IMR-90 (cell line): Measurements from ENCODE around the gene DAAM1. TPM values are rescaled to one million over a fixed set of nuclear protein-coding genes. Genes with fewer than 3 reads are reported as not detected.

Source experiments
- ATAC-seq: fragments of 200-7000 bp; cut with Tn5 transposase; 2 replicates; pipeline ENCODE4 v1.9.1; 2020; ENCODE audit warnings: low read depth, mild to moderate bottlenecking, moderate library complexity
- BruUV-seq: library from RNA; stranded (reverse); fragments of 400-500 nt; replicated peaks from 2 replicates; lab custom pipeline; 2021; lab: Mats Ljungman, UMichigan
- CTCF ChIA-PET: fragments of 300-600 bp; formaldehyde crosslinking; extraction: SDS; loops from one replicate; lab custom pipeline; 2021; ENCODE audit warnings: antibody characterized with exemption; lab: Yijun Ruan, JAX
- POLR2A ChIA-PET: fragments of 300-600 bp; sonication (Branson Sonifier 250); formaldehyde crosslinking; loops from one replicate; lab custom pipeline; 2022; ENCODE audit warnings: antibody characterized with exemption; ENCODE audit not compliant: unreplicated experiment; lab: Charles Lee
- DNase-seq: peaks from one replicate; pipeline ENCODE4 v3.0.0; 2013
- H2AFZ ChIP-seq: replicated peaks from 2 replicates; pipeline ENCODE3; 2013; ENCODE audit warnings: low read length, mild to moderate bottlenecking; ENCODE audit not compliant: poor library complexity
- H2AK5ac ChIP-seq: 2 replicates; pipeline ENCODE4 v1.6.1; 2013; ENCODE audit warnings: low read depth, low read length, inconsistent platforms
- H2AK9ac ChIP-seq: replicated peaks from 2 replicates; pipeline ENCODE3; 2013; ENCODE audit warnings: mild to moderate bottlenecking, low read depth, low read length, moderate library complexity; ENCODE audit not compliant: poor library complexity
- H2BK120ac ChIP-seq: 2 replicates; pipeline ENCODE4 v1.6.1; 2013; ENCODE audit warnings: low read depth, low read length, inconsistent platforms
- H2BK15ac ChIP-seq: 3 replicates; pipeline ENCODE4 v1.6.1; 2013; ENCODE audit warnings: low read depth, low read length, inconsistent platforms
- H2BK20ac ChIP-seq: 2 replicates; pipeline ENCODE4 v1.6.1; 2013; ENCODE audit warnings: low read depth, mild to moderate bottlenecking, inconsistent platforms, low read length, moderate library complexity
- H2BK5ac ChIP-seq: 2 replicates; pipeline ENCODE4 v1.6.1; 2013; ENCODE audit warnings: mild to moderate bottlenecking, low read depth, low read length, inconsistent platforms; ENCODE audit not compliant: poor library complexity, severe bottlenecking
- H3K14ac ChIP-seq: replicated peaks from 2 replicates; pipeline ENCODE4 v1.6.1; 2013; ENCODE audit warnings: low read depth, low read length, inconsistent platforms
- H3K18ac ChIP-seq: 2 replicates; pipeline ENCODE4 v1.6.1; 2013; ENCODE audit warnings: low read depth, low read length, control low read depth
- H3K23ac ChIP-seq: 2 replicates; pipeline ENCODE4 v1.6.1; 2013; ENCODE audit warnings: low read depth, low read length, inconsistent platforms
- H3K27ac ChIP-seq: 2 replicates; pipeline ENCODE4 v1.5.1; 2013; ENCODE audit warnings: mild to moderate bottlenecking, control low read depth, low read length; ENCODE audit not compliant: insufficient read depth
- H3K27me3 ChIP-seq: 2 replicates; pipeline ENCODE4 v1.6.1; 2013; ENCODE audit warnings: low read length; ENCODE audit not compliant: control insufficient read depth, insufficient read depth
- H3K36me3 ChIP-seq: 2 replicates; pipeline ENCODE4 v1.6.1; 2013; ENCODE audit warnings: low read length, mixed read lengths; ENCODE audit not compliant: control insufficient read depth, insufficient read depth
- H3K4ac ChIP-seq: 2 replicates; pipeline ENCODE4 v1.6.1; 2013; ENCODE audit warnings: low read depth, low read length, inconsistent platforms
- H3K4me1 ChIP-seq: 2 replicates; pipeline ENCODE4 v1.6.1; 2013; ENCODE audit warnings: low read length, mixed read lengths; ENCODE audit not compliant: control insufficient read depth, insufficient read depth
- H3K4me2 ChIP-seq: 2 replicates; pipeline ENCODE4 v1.6.1; 2013; ENCODE audit warnings: low read depth, mild to moderate bottlenecking, control low read depth, low read length, moderate library complexity
- H3K4me3 ChIP-seq: 2 replicates; pipeline ENCODE4 v1.5.1; 2013; ENCODE audit warnings: low read depth, mild to moderate bottlenecking, control low read depth, low read length, moderate library complexity; ENCODE audit not compliant: insufficient read depth
- H3K56ac ChIP-seq: 2 replicates; pipeline ENCODE4 v1.6.1; 2013; ENCODE audit warnings: low read length, inconsistent platforms; ENCODE audit not compliant: insufficient read depth; ENCODE audit errors: extremely low read depth
- H3K79me1 ChIP-seq, 2 experiments: 2 replicates each; pipeline ENCODE4 v1.6.1; 2013; ENCODE audit warnings: low read length in 2 of 2, inconsistent platforms in 1 of 2, low read depth in 1 of 2
- H3K9ac ChIP-seq: 2 replicates; pipeline ENCODE4 v1.6.1; 2013; ENCODE audit warnings: low read depth, low read length, control low read depth
- H3K9me1 ChIP-seq: 2 replicates; pipeline ENCODE4 v1.6.1; 2013; ENCODE audit warnings: low read length, inconsistent platforms; ENCODE audit not compliant: insufficient read depth
- H3K9me3 ChIP-seq: 2 replicates; pipeline ENCODE4 v1.6.1; 2013; ENCODE audit warnings: low read length; ENCODE audit not compliant: control insufficient read depth, insufficient read depth
- H4K20me1 ChIP-seq: 2 replicates; pipeline ENCODE4 v1.6.1; 2013; ENCODE audit warnings: low read length, inconsistent platforms; ENCODE audit not compliant: insufficient read depth
- H4K5ac ChIP-seq: 2 replicates; pipeline ENCODE4 v1.6.1; 2013; ENCODE audit warnings: mild to moderate bottlenecking, low read depth, low read length, control low read depth
- H4K8ac ChIP-seq, 2 experiments: 2 replicates each; pipeline ENCODE4 v1.6.1; 2013; ENCODE audit warnings: low read depth in 2 of 2, low read length in 2 of 2, control low read depth in 1 of 2, inconsistent platforms in 1 of 2
- H4K91ac ChIP-seq: 2 replicates; pipeline ENCODE4 v1.6.1; 2013; ENCODE audit warnings: low read depth, low read length, inconsistent platforms; ENCODE audit not compliant: insufficient read depth
- BHLHE40 ChIP-seq: fragments of 150-350 bp; IDR thresholded peaks from 2 replicates; pipeline ENCODE4 v1.6.1; 2016; ENCODE audit warnings: mild to moderate bottlenecking, low read depth, low read length
- CEBPB ChIP-seq: IDR thresholded peaks from 2 replicates; pipeline ENCODE4 v1.6.1; 2012; ENCODE audit warnings: low read depth, low read length, improper control_type of control experiment
- CHD1 ChIP-seq: IDR thresholded peaks from 2 replicates; pipeline ENCODE4 v1.6.1; 2012; ENCODE audit warnings: low read depth, low read length, improper control_type of control experiment
- FOS ChIP-seq: fragments of 150-350 bp; IDR thresholded peaks from 2 replicates; pipeline ENCODE4 v1.6.1; 2016; ENCODE audit warnings: low read depth, low read length
- MAFK ChIP-seq: IDR thresholded peaks from 2 replicates; pipeline ENCODE4 v1.6.1; 2012; ENCODE audit warnings: low read depth, low read length, improper control_type of control experiment
- MAZ ChIP-seq: IDR thresholded peaks from 2 replicates; pipeline ENCODE4 v1.6.1; 2012; ENCODE audit warnings: low read depth, mild to moderate bottlenecking, low read length, improper control_type of control experiment, moderate library complexity, borderline replicate concordance
- MXI1 ChIP-seq: IDR thresholded peaks from 2 replicates; pipeline ENCODE4 v1.6.1; 2012; ENCODE audit warnings: low read depth, mild to moderate bottlenecking, low read length, moderate library complexity, borderline replicate concordance
- NFE2L2 ChIP-seq: fragments of 150-350 bp; IDR thresholded peaks from 2 replicates; pipeline ENCODE4 v1.6.1; 2016; ENCODE audit warnings: low read depth, mild to moderate bottlenecking, low read length
- POLR2A ChIP-seq: IDR thresholded peaks from 2 replicates; pipeline ENCODE4 v1.6.1; 2012; ENCODE audit warnings: mild to moderate bottlenecking, low read depth, low read length
- RAD21 ChIP-seq: IDR thresholded peaks from 2 replicates; pipeline ENCODE4 v1.6.1; 2012; ENCODE audit warnings: low read length, improper control_type of control experiment
- RCOR1 ChIP-seq: IDR thresholded peaks from 2 replicates; pipeline ENCODE4 v1.6.1; 2012; ENCODE audit warnings: mild to moderate bottlenecking, low read length, improper control_type of control experiment; ENCODE audit not compliant: insufficient replicate concordance
- RFX5 ChIP-seq: IDR thresholded peaks from 2 replicates; pipeline ENCODE4 v1.8.0; 2012; ENCODE audit warnings: low read depth, mild to moderate bottlenecking, low read length, moderate library complexity
- WGBS, 2 experiments: methylation state at CpG; one replicate each; pipeline versions ENCODE4 v1.1.5 to v1.1.7; 2013; ENCODE audit warnings: missing lambda C conversion rate in 2 of 2; ENCODE audit not compliant: insufficient read length in 1 of 2; ENCODE audit errors: extremely low coverage in 2 of 2; 5-methylcytosine and 5-hydroxymethylcytosine counted together
- dilution Hi-C: fragments of 300-500 bp; cut with HindIII; formaldehyde crosslinking; loops from one replicate; pipeline ENCODE4 v1.14.3; 2018; ENCODE audit warnings: low sequenced_read_pairs; ENCODE audit not compliant: unreplicated experiment
- in situ Hi-C: fragments of 300-500 bp; cut with MboI; formaldehyde crosslinking; loops from 3 replicates; pipeline ENCODE4 v1.14.3; 2019; ENCODE audit warnings: low sequenced_read_pairs, inconsistent platforms, mixed read lengths
- intact Hi-C: fragments of 100-400 bp; cut with micrococcal nuclease; formaldehyde crosslinking; loops from 2 replicates; pipeline ENCODE4 v1.10.0; 2022
- polyA plus RNA-seq, 3 experiments: library from polyadenylated mRNA; depleted of rRNA; stranded (reverse); fragments of >200 nt; gene quantifications; 2 replicates each; pipeline ENCODE4 v1.2.3, GENCODE V29; 2012; ENCODE audit warnings: low replicate concordance in 1 of 3
- total RNA-seq: library from RNA; depleted of rRNA; stranded (reverse); fragments of >200 nt; gene quantifications from 2 replicates; pipeline ENCODE4 v1.2.3, GENCODE V29; 2012
- TF ChIP-seq, protein P1 (sequence below): fragments of 150-350 bp; IDR thresholded peaks from 2 replicates; pipeline ENCODE4 v1.6.1; 2017; ENCODE audit warnings: mild to moderate bottlenecking, antibody characterized with exemption, low read length, low read depth

DAAM1 gene
- total and polyA plus RNA-seq, 2 of the 4 experiments (the other 2 are of a cell fraction), result 4.8 to 5.4 TPM

GRCh38 chr14:59313658-59314608 lies 125.5 kb downstream of the DAAM1 start (continued):
- TF ChIP-seq RAD21 (no peak), BHLHE40 (no peak)

DNA sequence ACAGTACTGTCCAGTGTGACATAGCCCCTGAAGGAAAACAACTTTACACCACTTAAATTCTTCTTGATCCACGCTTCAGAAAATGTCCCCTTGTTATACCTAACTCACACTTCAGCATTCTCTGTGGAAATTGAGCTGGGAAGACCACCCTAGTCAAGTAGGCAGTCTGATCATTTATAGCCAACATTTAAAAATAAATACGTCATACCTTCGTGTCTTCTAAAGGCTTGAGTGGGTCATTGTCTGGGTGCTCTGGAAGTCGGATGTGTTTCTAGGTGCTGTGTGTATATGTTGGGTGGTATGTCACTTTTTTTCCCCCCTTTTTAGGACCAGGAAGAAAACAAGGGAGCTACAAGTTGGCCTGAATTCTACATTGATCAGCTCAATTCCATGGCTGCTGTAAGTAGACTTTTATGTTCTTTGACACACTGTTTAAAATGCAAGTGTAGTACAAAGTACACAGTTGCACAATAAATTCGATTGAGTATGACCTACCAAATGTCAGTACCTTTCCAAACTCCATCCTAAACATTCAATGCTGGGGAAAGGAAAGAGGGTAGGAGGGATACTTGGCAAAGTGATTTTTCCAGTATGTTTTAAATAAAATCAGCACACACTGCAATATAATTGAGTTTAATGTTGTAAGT lies 126.6 kb downstream of the DAAM1 start:
- H3K27ac ChIP-seq, result no peak overlapping the region
- WGBS, 2 experiments, result no CpG with 5 or more reads among the region's 5 CpGs
- no peak overlapping the region for H2AFZ ChIP-seq
- in situ Hi-C loops (no loop called here), intact Hi-C loops (no loop called here), dilution Hi-C loops (no loop called here)
- no peak overlapping the region for H4K91ac ChIP-seq
- no peak overlapping the region for H3K4ac ChIP-seq
- TF ChIP-seq RFX5, result no peak
- no peak for TF ChIP-seq POLR2A
- TF ChIP-seq RCOR1, result no peak
- TF ChIP-seq CEBPB, result no peak
- TF ChIP-seq MAFK, result no peak
- TF ChIP-seq RAD21, result no peak
- TF ChIP-seq, protein P1, sequence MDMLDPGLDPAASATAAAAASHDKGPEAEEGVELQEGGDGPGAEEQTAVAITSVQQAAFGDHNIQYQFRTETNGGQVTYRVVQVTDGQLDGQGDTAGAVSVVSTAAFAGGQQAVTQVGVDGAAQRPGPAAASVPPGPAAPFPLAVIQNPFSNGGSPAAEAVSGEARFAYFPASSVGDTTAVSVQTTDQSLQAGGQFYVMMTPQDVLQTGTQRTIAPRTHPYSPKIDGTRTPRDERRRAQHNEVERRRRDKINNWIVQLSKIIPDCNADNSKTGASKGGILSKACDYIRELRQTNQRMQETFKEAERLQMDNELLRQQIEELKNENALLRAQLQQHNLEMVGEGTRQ, result no peak
- no peak for TF ChIP-seq NFE2L2
- no peak for TF ChIP-seq BHLHE40
- TF ChIP-seq CHD1, result no peak
- TF ChIP-seq MAZ, result no peak
- TF ChIP-seq FOS, result no peak
- no peak for TF ChIP-seq MXI1
- POLR2A ChIA-PET, result no interaction called here
- H2BK20ac ChIP-seq, result no peak overlapping the region
- H2BK15ac ChIP-seq, result no peak overlapping the region
- no peaks in the 10 kb centered on the region for H3K4me1 ChIP-seq
- no peak overlapping the region for H3K4me3 ChIP-seq
- H3K36me3 ChIP-seq, result no peaks in the 10 kb centered on the region
- no peak overlapping the region for H3K14ac ChIP-seq
- no peak overlapping the region for H3K18ac ChIP-seq
- no TSS peak for BruUV-seq
- H2AK9ac ChIP-seq, result no peak overlapping the region
- H3K9ac ChIP-seq, result no peak overlapping the region
- no peak overlapping the region for H3K56ac ChIP-seq
- CTCF ChIA-PET, result no interaction called here
- H3K79me1 ChIP-seq, result peaks cover 0 to 3% of the 10 kb centered on the region in 2 experiments; a peak in 1 of 4 replicates
- ATAC-seq (no peak), DNase-seq (no peak)
- no peaks in the 10 kb centered on the region for H3K27me3 ChIP-seq
- H3K4me2 ChIP-seq, result no peak overlapping the region
- no peak overlapping the region for H3K23ac ChIP-seq
- no peaks in the 10 kb centered on the region for H4K20me1 ChIP-seq
- H3K9me3 ChIP-seq, result no peaks in the 10 kb centered on the region
- no peak overlapping the region for H4K5ac ChIP-seq
- H2BK5ac ChIP-seq, result no peak overlapping the region
- no peak overlapping the region for H4K8ac ChIP-seq
- H3K9me1 ChIP-seq, result no peaks in the 10 kb centered on the region
- no peak overlapping the region for H2AK5ac ChIP-seq
- no peak overlapping the region for H2BK120ac ChIP-seq
